ENCODE measurements around the gene TRIM62. TPM values are rescaled to one million over a fixed set of nuclear protein-coding genes. Genes with fewer than 3 reads are reported as not detected.

TRIM62 gene
- total RNA-seq, 1 donor from 2014 or later, result 10.8 TPM

DNA sequence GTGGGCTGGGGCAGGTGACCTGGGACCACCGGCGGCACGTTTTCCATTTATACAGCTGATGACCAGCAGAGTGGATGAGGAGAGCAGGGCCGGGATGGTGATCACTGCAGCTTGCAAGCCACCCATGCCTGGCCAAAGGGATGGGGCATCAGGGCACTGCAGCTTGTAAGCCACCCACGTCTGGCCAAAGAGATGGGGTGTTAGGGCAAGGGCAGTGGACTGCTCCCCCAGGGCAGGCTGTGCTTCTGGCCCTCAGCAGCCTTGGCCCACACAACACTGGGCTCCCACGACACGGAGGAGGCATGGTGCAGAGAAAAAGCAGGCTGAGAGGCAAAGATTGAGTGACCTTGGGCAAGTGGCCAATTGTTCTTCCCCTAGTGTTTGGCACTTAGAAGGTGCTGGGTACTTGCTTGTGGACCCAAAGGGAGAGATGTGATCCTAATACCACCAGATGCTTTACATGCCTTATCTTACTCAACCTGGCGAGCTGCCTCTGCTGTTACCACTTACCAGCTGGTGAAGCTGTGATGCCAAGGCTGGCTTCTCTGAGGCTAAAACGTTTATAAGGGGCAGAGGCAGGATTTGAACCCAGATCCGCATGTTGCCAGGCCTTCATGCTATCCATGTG lies 48.3 kb downstream of the TRIM62 start:
- Mint-ChIP-seq H3K27ac (ENCODE audit: unreplicated experiment) (no peak overlapping the region), H3K4me3 (ENCODE audit: unreplicated experiment) (no peak overlapping the region), H3K27me3 (ENCODE audit: low read depth, unreplicated experiment) (peaks cover 19% of the 10 kb centered on the region), H3K36me3 (ENCODE audit: low read depth, unreplicated experiment) (peaks cover 3% of the 10 kb centered on the region), H3K4me1 (ENCODE audit: low read depth, unreplicated experiment) (no peaks in the 10 kb centered on the region), H3K9me3 (ENCODE audit: unreplicated experiment) (no peaks in the 10 kb centered on the region)
- DNase-seq (ENCODE audit: low read depth) (no peak), FAIRE-seq (no peak)
- H3K79me2 ChIP-seq (ENCODE audit: insufficient read depth, low read length), result no peaks in the 10 kb centered on the region
- H2AFZ ChIP-seq (ENCODE audit: low read depth, low read length), result no peak overlapping the region
- no peak overlapping the region for H3K4me2 ChIP-seq (ENCODE audit: low read length)
- no peaks in the 10 kb centered on the region for H4K20me1 ChIP-seq (ENCODE audit: insufficient read depth, low read length)
- no peaks in the 10 kb centered on the region for H3K9me3 ChIP-seq (ENCODE audit: insufficient read depth, low read depth, low read length)
- H3K9ac ChIP-seq (ENCODE audit: low read length), result no peak overlapping the region
- no peaks in the 10 kb centered on the region for H3K4me1 ChIP-seq (ENCODE audit: insufficient read depth, low read length)
- H3K4me3 ChIP-seq (ENCODE audit: insufficient read depth, low read depth, low read length), result no peak overlapping the region
- H3K36me3 ChIP-seq (ENCODE audit: insufficient read depth, low read length), result no peaks in the 10 kb centered on the region
- no peak overlapping the region for H3K27ac ChIP-seq (ENCODE audit: low read depth, low read length)
- no peaks in the 10 kb centered on the region for H3K27me3 ChIP-seq (ENCODE audit: insufficient read depth, low read length)
- TF ChIP-seq, protein P1, sequence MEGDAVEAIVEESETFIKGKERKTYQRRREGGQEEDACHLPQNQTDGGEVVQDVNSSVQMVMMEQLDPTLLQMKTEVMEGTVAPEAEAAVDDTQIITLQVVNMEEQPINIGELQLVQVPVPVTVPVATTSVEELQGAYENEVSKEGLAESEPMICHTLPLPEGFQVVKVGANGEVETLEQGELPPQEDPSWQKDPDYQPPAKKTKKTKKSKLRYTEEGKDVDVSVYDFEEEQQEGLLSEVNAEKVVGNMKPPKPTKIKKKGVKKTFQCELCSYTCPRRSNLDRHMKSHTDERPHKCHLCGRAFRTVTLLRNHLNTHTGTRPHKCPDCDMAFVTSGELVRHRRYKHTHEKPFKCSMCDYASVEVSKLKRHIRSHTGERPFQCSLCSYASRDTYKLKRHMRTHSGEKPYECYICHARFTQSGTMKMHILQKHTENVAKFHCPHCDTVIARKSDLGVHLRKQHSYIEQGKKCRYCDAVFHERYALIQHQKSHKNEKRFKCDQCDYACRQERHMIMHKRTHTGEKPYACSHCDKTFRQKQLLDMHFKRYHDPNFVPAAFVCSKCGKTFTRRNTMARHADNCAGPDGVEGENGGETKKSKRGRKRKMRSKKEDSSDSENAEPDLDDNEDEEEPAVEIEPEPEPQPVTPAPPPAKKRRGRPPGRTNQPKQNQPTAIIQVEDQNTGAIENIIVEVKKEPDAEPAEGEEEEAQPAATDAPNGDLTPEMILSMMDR (IDR thresholded peaks at IDR 0.05; ENCODE audit: insufficient read depth, low read depth, low read length), result no peak
- no peak for TF ChIP-seq EZH2 (IDR thresholded peaks at IDR 0.05; ENCODE audit: insufficient read depth, low read length)

DNA sequence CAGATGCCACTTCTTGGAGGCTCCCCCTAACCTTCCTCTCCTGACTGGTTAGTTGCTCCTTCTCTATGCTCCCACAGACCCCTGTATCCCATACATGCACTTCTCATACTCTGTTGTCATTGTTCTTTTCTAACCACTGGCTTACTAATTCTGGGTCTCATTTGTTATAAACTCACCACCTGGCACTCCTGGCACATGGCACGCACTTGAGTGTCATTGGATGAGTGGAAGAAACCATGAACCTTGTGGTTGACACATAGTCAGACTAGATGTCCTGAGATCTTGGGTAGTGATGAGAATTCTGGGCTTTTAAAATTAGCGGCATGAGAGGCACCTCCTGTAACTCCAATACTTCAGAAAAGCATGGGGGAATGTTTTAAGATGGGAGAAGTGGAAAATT lies 49.3 kb downstream of the TRIM62 start:
- no peaks in the 10 kb centered on the region for H4K20me1 ChIP-seq (ENCODE audit: insufficient read depth, low read length)
- no peaks in the 10 kb centered on the region for H3K27me3 ChIP-seq (ENCODE audit: insufficient read depth, low read length)
- no peaks in the 10 kb centered on the region for H3K79me2 ChIP-seq (ENCODE audit: insufficient read depth, low read length)
- no peaks in the 10 kb centered on the region for H3K4me1 ChIP-seq (ENCODE audit: insufficient read depth, low read length)
- peaks cover 3% of the 10 kb centered on the region for H3K36me3 Mint-ChIP-seq (ENCODE audit: low read depth, unreplicated experiment)
- no peak overlapping the region for H3K27ac ChIP-seq (ENCODE audit: low read depth, low read length)
- no peak overlapping the region for H3K4me3 Mint-ChIP-seq (ENCODE audit: unreplicated experiment)
- no peaks in the 10 kb centered on the region for H3K9me3 ChIP-seq (ENCODE audit: insufficient read depth, low read depth, low read length)
- FAIRE-seq (no peak), DNase-seq (ENCODE audit: low read depth) (no peak)
- H3K4me1 Mint-ChIP-seq (ENCODE audit: low read depth, unreplicated experiment), result no peaks in the 10 kb centered on the region
- H2AFZ ChIP-seq (ENCODE audit: low read depth, low read length), result no peak overlapping the region
- H3K9ac ChIP-seq (ENCODE audit: low read length), result no peak overlapping the region
- H3K4me3 ChIP-seq (ENCODE audit: insufficient read depth, low read depth, low read length), result no peak overlapping the region
- no peak overlapping the region for H3K27ac Mint-ChIP-seq (ENCODE audit: unreplicated experiment)
- H3K36me3 ChIP-seq (ENCODE audit: insufficient read depth, low read length), result no peaks in the 10 kb centered on the region
- peaks cover 19% of the 10 kb centered on the region for H3K27me3 Mint-ChIP-seq (ENCODE audit: low read depth, unreplicated experiment)
- no peak overlapping the region for H3K4me2 ChIP-seq (ENCODE audit: low read length)
- TF ChIP-seq, protein P1 (IDR thresholded peaks at IDR 0.05; ENCODE audit: insufficient read depth, low read depth, low read length), result no peak
- no peak for TF ChIP-seq EZH2 (IDR thresholded peaks at IDR 0.05; ENCODE audit: insufficient read depth, low read length)
- no peaks in the 10 kb centered on the region for H3K9me3 Mint-ChIP-seq (ENCODE audit: unreplicated experiment)

DNA sequence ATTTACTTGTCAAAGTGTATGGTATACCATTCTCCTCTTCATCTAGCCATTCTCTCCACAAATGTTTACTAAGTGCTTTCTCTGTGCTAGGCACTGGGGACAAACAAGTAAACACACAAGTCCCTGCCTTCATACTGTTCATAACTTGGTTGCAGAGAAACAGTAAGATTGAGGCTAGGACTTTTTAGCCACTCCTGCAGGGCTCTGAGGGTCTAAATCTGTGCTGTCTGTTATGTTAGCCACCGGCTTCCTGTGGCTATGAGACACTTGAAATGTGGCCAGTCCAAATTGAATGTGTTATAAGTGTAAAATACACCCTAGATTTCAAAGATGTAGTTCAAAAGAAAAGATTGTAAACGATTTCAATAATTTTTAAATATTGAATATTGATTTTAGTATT lies 50.7 kb downstream of the TRIM62 start:
- H4K20me1 ChIP-seq (ENCODE audit: insufficient read depth, low read length), result no peaks in the 10 kb centered on the region
- Mint-ChIP-seq H3K27ac (ENCODE audit: unreplicated experiment) (no peak overlapping the region), H3K36me3 (ENCODE audit: low read depth, unreplicated experiment) (peaks cover 6% of the 10 kb centered on the region), H3K4me3 (ENCODE audit: unreplicated experiment) (no peak overlapping the region), H3K4me1 (ENCODE audit: low read depth, unreplicated experiment) (no peaks in the 10 kb centered on the region), H3K27me3 (ENCODE audit: low read depth, unreplicated experiment) (peaks cover 17% of the 10 kb centered on the region), H3K9me3 (ENCODE audit: unreplicated experiment) (no peaks in the 10 kb centered on the region)
- no peak for FAIRE-seq
- no peaks in the 10 kb centered on the region for H3K9me3 ChIP-seq (ENCODE audit: insufficient read depth, low read depth, low read length)
- H3K79me2 ChIP-seq (ENCODE audit: insufficient read depth, low read length), result peaks cover 7% of the 10 kb centered on the region
- H3K9ac ChIP-seq (ENCODE audit: low read length), result no peak overlapping the region
- no peak for DNase-seq (ENCODE audit: low read depth)
- H3K36me3 ChIP-seq (ENCODE audit: insufficient read depth, low read length), result no peaks in the 10 kb centered on the region
- H3K4me3 ChIP-seq (ENCODE audit: insufficient read depth, low read depth, low read length), result no peak overlapping the region
- no peak overlapping the region for H3K27ac ChIP-seq (ENCODE audit: low read depth, low read length)
- H3K27me3 ChIP-seq (ENCODE audit: insufficient read depth, low read length), result no peaks in the 10 kb centered on the region
- no peak overlapping the region for H3K4me2 ChIP-seq (ENCODE audit: low read length)
- H2AFZ ChIP-seq (ENCODE audit: low read depth, low read length), result no peak overlapping the region
- TF ChIP-seq EZH2 (IDR thresholded peaks at IDR 0.05; ENCODE audit: insufficient read depth, low read length), result no peak
- TF ChIP-seq, protein P1 (IDR thresholded peaks at IDR 0.05; ENCODE audit: insufficient read depth, low read depth, low read length), result no peak
- H3K4me1 ChIP-seq (ENCODE audit: insufficient read depth, low read length), result peaks cover 4% of the 10 kb centered on the region

Data from astrocyte (in vitro differentiated cells and primary cell).